ENCODE results near the gene ANXA4.

ANXA4 gene

GRCh38 chr2:69745035-69745434, 3.1 kb downstream of the ANXA4 start:
- no peak overlapping the region for H3K4me3 ChIP-seq (ENCODE audit: control insufficient read depth, low read depth, low read length)
- DNase-seq (ENCODE audit: low read depth), result no peak
- TF ChIP-seq, protein P1, sequence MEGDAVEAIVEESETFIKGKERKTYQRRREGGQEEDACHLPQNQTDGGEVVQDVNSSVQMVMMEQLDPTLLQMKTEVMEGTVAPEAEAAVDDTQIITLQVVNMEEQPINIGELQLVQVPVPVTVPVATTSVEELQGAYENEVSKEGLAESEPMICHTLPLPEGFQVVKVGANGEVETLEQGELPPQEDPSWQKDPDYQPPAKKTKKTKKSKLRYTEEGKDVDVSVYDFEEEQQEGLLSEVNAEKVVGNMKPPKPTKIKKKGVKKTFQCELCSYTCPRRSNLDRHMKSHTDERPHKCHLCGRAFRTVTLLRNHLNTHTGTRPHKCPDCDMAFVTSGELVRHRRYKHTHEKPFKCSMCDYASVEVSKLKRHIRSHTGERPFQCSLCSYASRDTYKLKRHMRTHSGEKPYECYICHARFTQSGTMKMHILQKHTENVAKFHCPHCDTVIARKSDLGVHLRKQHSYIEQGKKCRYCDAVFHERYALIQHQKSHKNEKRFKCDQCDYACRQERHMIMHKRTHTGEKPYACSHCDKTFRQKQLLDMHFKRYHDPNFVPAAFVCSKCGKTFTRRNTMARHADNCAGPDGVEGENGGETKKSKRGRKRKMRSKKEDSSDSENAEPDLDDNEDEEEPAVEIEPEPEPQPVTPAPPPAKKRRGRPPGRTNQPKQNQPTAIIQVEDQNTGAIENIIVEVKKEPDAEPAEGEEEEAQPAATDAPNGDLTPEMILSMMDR (conservative IDR thresholded peaks at IDR 0.05; ENCODE audit: control insufficient read depth, insufficient read depth, low read depth, low read length), result no peak

- TF ChIP-seq, protein P1 (conservative IDR thresholded peaks at IDR 0.05; ENCODE audit: control insufficient read depth, insufficient read depth, low read depth, low read length), result no peak
- H3K4me3 ChIP-seq (ENCODE audit: control insufficient read depth, low read depth, low read length), result no peak overlapping the region
- DNase-seq (ENCODE audit: low read depth), result no peak
These were observed 8.3 kb downstream of the ANXA4 start for GRCh38 chr2:69750246-69750645.

DNA sequence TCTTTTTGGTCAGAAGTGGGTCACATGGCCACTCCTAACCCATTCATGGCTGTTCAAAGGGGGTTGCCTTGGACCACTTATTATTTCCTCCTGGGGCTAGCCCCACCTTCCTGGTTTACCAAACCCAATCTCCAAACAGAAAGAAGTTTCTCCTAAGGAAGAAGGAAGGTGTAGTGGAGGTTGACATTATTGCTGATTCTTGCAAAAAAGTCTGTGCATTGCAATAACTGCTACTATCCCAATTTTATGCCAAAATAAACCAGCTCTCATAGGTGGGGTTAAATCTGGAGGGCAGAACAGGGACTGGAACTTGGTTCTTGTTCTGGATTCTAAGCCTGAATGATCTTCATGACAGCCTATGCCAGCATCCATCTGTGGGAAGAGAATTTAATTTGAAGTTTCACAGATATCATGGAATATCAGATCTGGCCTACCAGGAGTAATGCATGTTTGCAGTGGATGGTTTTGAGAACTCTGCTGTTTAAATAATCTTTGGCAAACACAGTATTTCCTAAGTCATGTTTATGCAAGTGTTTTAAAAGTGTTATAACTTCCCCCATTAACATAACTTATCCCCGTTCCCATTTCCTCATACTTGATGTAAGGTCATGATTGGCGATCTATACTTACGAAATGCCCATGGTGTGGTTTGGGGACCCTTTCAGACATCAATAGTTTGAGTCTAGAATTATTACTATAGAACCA, 11.9 kb downstream of the ANXA4 start:
- TF ChIP-seq, protein P1 (conservative IDR thresholded peaks at IDR 0.05; ENCODE audit: control insufficient read depth, insufficient read depth, low read depth, low read length), result no peak
- no peak for DNase-seq (ENCODE audit: low read depth)
- no peak overlapping the region for H3K4me3 ChIP-seq (ENCODE audit: control insufficient read depth, low read depth, low read length)

DNA sequence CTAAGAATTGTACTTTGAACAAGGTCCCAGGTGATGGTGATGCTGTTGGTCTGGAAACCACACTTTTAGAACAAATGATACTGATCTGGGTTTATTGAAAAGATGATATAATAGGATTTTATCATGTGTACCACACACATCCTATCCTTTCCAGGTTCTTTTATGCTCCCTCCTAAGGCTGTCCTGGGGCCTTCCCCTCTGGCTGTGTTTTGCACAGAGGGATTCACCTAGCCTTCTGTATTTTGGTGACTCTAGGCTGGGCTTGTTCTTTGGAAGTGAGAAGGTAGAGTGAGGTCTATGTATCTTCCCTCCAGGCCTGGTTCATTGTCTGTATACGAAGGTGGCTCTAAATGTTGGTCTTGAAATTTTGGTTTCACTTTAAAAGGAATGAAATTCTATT, 12.7 kb downstream of the ANXA4 start:
- TF ChIP-seq, protein P1 (conservative IDR thresholded peaks at IDR 0.05; ENCODE audit: control insufficient read depth, insufficient read depth, low read depth, low read length), result no peak
- no peak for DNase-seq (ENCODE audit: low read depth)
- no peak overlapping the region for H3K4me3 ChIP-seq (ENCODE audit: control insufficient read depth, low read depth, low read length)

DNA sequence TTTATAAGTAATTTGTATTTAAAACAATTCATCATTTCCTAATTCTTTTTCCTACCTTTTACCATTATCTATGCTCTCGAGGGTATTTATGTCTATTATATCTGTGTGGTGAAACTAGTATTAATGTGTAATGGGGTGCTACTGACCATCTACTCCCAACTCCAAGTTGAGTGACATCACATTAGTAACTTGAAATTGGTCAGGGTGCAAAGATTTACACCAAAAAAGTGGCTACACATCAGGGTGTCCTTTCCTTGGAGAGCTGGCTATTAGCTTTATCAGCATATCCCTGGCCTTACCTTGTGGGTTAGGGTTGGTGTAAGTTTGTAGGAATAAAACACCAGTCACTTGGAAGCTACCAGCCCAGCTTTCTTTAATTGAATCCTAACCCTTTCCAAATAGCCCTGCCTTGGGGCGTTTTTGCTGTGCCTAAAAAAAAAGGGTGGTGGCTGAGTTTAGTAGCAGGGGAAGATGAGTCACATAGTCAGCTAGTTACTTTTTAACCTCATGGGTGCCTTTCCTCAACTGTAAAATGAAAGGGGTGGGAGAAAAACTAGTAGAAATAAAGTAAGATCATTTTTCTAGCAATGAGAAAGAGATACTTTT, 14.0 kb downstream of the ANXA4 start:
- TF ChIP-seq, protein P1 (conservative IDR thresholded peaks at IDR 0.05; ENCODE audit: control insufficient read depth, insufficient read depth, low read depth, low read length), result no peak
- H3K4me3 ChIP-seq (ENCODE audit: control insufficient read depth, low read depth, low read length), result no peak overlapping the region
- peak; percentile 79 for DNase-seq (ENCODE audit: low read depth)

DNA sequence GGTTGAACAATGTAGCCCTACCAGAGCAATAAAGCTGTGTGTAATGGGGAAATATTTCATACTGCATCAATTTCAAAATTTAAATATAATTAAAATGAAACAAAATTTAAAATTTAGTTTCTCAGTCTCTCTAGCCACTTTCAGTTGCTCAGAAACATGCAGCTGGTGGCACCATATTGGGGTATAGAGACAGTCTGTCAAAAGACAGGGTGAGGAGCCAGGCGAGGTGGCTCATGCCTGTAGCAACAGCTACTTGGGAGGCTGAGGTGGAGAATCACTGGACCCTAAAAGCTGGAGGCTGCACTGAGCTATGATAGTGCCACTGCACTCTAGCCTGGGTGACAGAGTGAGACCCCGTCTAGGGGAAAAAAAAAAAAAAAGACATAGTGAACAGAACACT, 20.1 kb downstream of the ANXA4 start:
- H3K4me3 ChIP-seq (ENCODE audit: control insufficient read depth, low read depth, low read length), result no peak overlapping the region
- TF ChIP-seq, protein P1 (conservative IDR thresholded peaks at IDR 0.05; ENCODE audit: control insufficient read depth, insufficient read depth, low read depth, low read length), result no peak

More for the DNA sequence above, 20.1 kb downstream of the ANXA4 start:
- no peak for DNase-seq (ENCODE audit: low read depth)

Data from fibroblast of mammary gland (primary cell).